Measurements from ENCODE around the gene GSC2. TPM values are rescaled to one million over a fixed set of nuclear protein-coding genes. Genes with fewer than 3 reads are reported as not detected.

GSC2 gene
- total RNA-seq, 1 donor from 2014 or later = not detected

GRCh38 chr22:19182472-19183157, 32.5 kb upstream of the GSC2 start:
- H3K36me3 ChIP-seq (ENCODE audit: control insufficient read depth, insufficient read depth, low read length) = peaks cover 1% of the 10 kb centered on the region
- no peaks in the 10 kb centered on the region for H3K27me3 ChIP-seq (ENCODE audit: control insufficient read depth, insufficient read depth, low read length)
- H3K4me3 ChIP-seq (ENCODE audit: low read depth, low read length) = no peak overlapping the region
- no peak for TF ChIP-seq CTCF (IDR thresholded peaks at IDR 0.05; ENCODE audit: insufficient read depth, low read length, severe bottlenecking)
- no peak for FAIRE-seq
- DNase-seq (ENCODE audit: low read depth) = peak; percentile 5

GRCh38 chr22:19181786-19182471, 31.8 kb upstream of the GSC2 start:
- TF ChIP-seq CTCF (IDR thresholded peaks at IDR 0.05; ENCODE audit: insufficient read depth, low read length, severe bottlenecking) = no peak
- Histone ChIP-seq H3K36me3 (ENCODE audit: control insufficient read depth, insufficient read depth, low read length) (peaks cover 1% of the 10 kb centered on the region), H3K4me3 (ENCODE audit: low read depth, low read length) (no peak overlapping the region), H3K27me3 (ENCODE audit: control insufficient read depth, insufficient read depth, low read length) (no peaks in the 10 kb centered on the region)
- DNase-seq (ENCODE audit: low read depth) (no peak), FAIRE-seq (peak; percentile 79)

DNA sequence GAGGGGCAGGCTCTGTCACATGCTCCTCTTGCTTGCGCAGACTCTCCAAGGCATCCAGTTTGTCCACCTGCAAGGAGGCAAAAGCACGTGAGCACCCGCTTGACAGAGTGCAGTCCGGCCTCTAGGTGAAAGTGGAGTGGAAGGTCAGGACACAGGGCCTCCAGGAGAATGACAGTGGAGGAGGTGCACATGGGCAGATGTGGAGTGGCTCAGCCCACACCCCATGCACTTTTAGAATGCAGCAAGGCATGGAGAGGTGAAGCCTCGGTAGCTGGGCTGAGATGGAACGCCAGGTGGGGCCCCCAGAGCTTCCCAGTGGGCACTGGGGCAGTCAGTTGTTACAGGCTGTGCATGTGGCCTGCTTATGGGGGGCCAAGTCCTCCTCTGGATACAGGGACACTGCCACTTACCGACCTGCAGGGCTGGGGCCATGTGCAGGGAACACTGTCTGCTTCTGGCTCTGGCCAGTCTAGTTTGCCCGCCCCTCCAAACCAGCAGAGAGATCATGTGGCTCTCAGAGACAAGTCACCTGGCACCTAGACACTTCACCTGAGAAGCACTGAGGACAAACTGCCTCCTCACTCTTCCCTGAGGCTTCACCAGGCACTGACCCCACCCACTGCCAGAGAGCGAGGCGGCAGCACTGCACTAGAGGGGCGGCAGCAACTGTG, 30.8 kb upstream of the GSC2 start:
- no peak for DNase-seq (ENCODE audit: low read depth)
- no peak for TF ChIP-seq CTCF (IDR thresholded peaks at IDR 0.05; ENCODE audit: insufficient read depth, low read length, severe bottlenecking)
- Histone ChIP-seq H3K4me3 (ENCODE audit: low read depth, low read length) (no peak overlapping the region), H3K27me3 (ENCODE audit: control insufficient read depth, insufficient read depth, low read length) (no peaks in the 10 kb centered on the region), H3K36me3 (ENCODE audit: control insufficient read depth, insufficient read depth, low read length) (peaks cover 4% of the 10 kb centered on the region)
- FAIRE-seq = no peak

DNA sequence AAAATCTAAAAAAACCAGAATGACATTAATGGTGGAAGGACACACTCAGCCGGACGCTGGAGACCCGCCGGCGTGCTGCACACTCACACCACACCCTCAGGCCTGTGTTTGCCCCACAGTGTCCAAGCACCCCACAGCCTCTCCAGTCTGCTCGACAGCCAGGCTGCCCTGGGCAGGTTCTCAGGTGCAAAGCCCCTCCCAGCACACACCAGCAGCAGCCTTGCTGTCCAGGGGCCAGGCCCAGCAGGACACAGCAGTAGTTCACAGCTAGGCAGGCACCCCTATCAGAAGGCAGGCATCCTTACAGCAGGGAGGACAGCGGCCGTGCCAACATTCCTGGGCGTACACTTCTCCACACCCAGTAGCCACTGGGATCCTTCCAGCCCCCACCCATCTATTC, 30.1 kb upstream of the GSC2 start:
- no peak for FAIRE-seq
- DNase-seq (ENCODE audit: low read depth) = no peak
- no peak for TF ChIP-seq CTCF (IDR thresholded peaks at IDR 0.05; ENCODE audit: insufficient read depth, low read length, severe bottlenecking)
- H3K36me3 ChIP-seq (ENCODE audit: control insufficient read depth, insufficient read depth, low read length) = peaks cover 8% of the 10 kb centered on the region
- H3K27me3 ChIP-seq (ENCODE audit: control insufficient read depth, insufficient read depth, low read length) = no peaks in the 10 kb centered on the region
- H3K4me3 ChIP-seq (ENCODE audit: low read depth, low read length) = no peak overlapping the region

GRCh38 chr22:19179497-19180048, 29.5 kb upstream of the GSC2 start:
- Histone ChIP-seq H3K36me3 (ENCODE audit: control insufficient read depth, insufficient read depth, low read length) (peaks cover 8% of the 10 kb centered on the region), H3K4me3 (ENCODE audit: low read depth, low read length) (peak overlapping the region; percentile 73), H3K27me3 (ENCODE audit: control insufficient read depth, insufficient read depth, low read length) (no peaks in the 10 kb centered on the region)
- peak; percentile 62 for DNase-seq (ENCODE audit: low read depth)
- no peak for FAIRE-seq
- TF ChIP-seq CTCF (IDR thresholded peaks at IDR 0.05; ENCODE audit: insufficient read depth, low read length, severe bottlenecking) = peak; percentile 79
